ENCODE results near the gene SMAD7.

The SMAD7 gene

GRCh38 chr18:48959921-48960920 is 9.5 kb upstream of the SMAD7 start:
- no peak for DNase-seq (ENCODE audit: low spot score)

- DNase-seq (ENCODE audit: low spot score), result no peak
Observed at GRCh38 chr18:48959551-48959920, 8.8 kb upstream of the SMAD7 start.

GRCh38 chr18:48958951-48959350 is 8.2 kb upstream of the SMAD7 start:
- no peak for DNase-seq (ENCODE audit: low spot score)

- no peak for DNase-seq (ENCODE audit: low spot score)
Observed at GRCh38 chr18:48957616-48958015, 6.9 kb upstream of the SMAD7 start.

GRCh38 chr18:48957136-48957535 is 6.4 kb upstream of the SMAD7 start:
- no peak for DNase-seq (ENCODE audit: low spot score)

GRCh38 chr18:48956356-48956755 is 5.6 kb upstream of the SMAD7 start:
- no peak for DNase-seq (ENCODE audit: low spot score)

GRCh38 chr18:48955830-48956261 is 5.1 kb upstream of the SMAD7 start:
- DNase-seq (ENCODE audit: low spot score), result peak; percentile 78

GRCh38 chr18:48954886-48955819 is 4.4 kb upstream of the SMAD7 start:
- DNase-seq (ENCODE audit: low spot score), result no peak

GRCh38 chr18:48953104-48953706 is 2.4 kb upstream of the SMAD7 start:
- DNase-seq (ENCODE audit: low spot score), result no peak

GRCh38 chr18:48952287-48953103 is 1.7 kb upstream of the SMAD7 start:
- peak; percentile 84 for DNase-seq (ENCODE audit: low spot score)

GRCh38 chr18:48951448-48952286 is 902 bp upstream of the SMAD7 start:
- DNase-seq (ENCODE audit: low spot score), result peak; percentile 90

GRCh38 chr18:48949606-48950535 is 894 bp downstream of the SMAD7 start:
- DNase-seq (ENCODE audit: low spot score), result no peak

GRCh38 chr18:48949050-48949605 is 1.6 kb downstream of the SMAD7 start:
- no peak for DNase-seq (ENCODE audit: low spot score)

GRCh38 chr18:48948112-48949049 is 2.4 kb downstream of the SMAD7 start:
- DNase-seq (ENCODE audit: low spot score), result no peak

GRCh38 chr18:48947560-48947959 is 3.2 kb downstream of the SMAD7 start:
- no peak for DNase-seq (ENCODE audit: low spot score)

- no peak for DNase-seq (ENCODE audit: low spot score)
Observed at GRCh38 chr18:48947092-48947491, 3.7 kb downstream of the SMAD7 start.

- DNase-seq (ENCODE audit: low spot score), result no peak
Observed at GRCh38 chr18:48946329-48946835, 4.4 kb downstream of the SMAD7 start.

GRCh38 chr18:48945953-48946217 is 4.9 kb downstream of the SMAD7 start:
- no peak for DNase-seq (ENCODE audit: low spot score)
